Endothelial cell of umbilical vein (primary cell): ENCODE measurements around the gene MKLN1. TPM values are rescaled to one million over a fixed set of nuclear protein-coding genes. Genes with fewer than 3 reads are reported as not detected.

Source experiments
- BruUV-seq: library from RNA; stranded (reverse); fragments of 400-500 nt; replicated peaks from 2 replicates; lab custom pipeline; 2021; lab: Mats Ljungman, UMichigan
- CTCF ChIA-PET: fragments of 300-600, 350-600 bp; sonication (Branson Sonifier 250); formaldehyde crosslinking; loops from one replicate; lab custom pipeline; 2021; ENCODE audit warnings: antibody characterized with exemption, inconsistent platforms; lab: Charles Lee
- POLR2A ChIA-PET: fragments of 300-600, 350-600 bp; sonication (Branson Sonifier 250); formaldehyde crosslinking; loops from one replicate; lab custom pipeline; 2021; ENCODE audit warnings: antibody characterized with exemption, inconsistent platforms; lab: Charles Lee
- DNase-seq: peaks from one replicate; pipeline ENCODE4 v3.0.0-alpha.2; 2011; ENCODE audit warnings: low read depth, low spot score
- FAIRE-seq: peaks from 2 replicates; lab custom pipeline; 2011; peaks lifted over from hg19 to GRCh38; lab: Jason Lieb, UNC
- H2AFZ ChIP-seq: 2 replicates; pipeline ENCODE4 v1.6.0; 2012; ENCODE audit warnings: low read depth, low read length, control low read depth, inconsistent platforms
- H3K27ac ChIP-seq: 2 replicates; pipeline ENCODE4 v1.5.1; 2011; ENCODE audit warnings: low read depth, mild to moderate bottlenecking, control low read depth, low read length, moderate library complexity; ENCODE audit not compliant: insufficient read depth
- H3K27me3 ChIP-seq, 2 experiments: 2 replicates each; pipeline versions ENCODE4 v1.6.0 to v1.6.1; 2011; ENCODE audit warnings: low read length in 2 of 2, mixed read lengths in 1 of 2; ENCODE audit not compliant: control insufficient read depth in 2 of 2, insufficient read depth in 2 of 2
- H3K36me3 ChIP-seq, 2 experiments: 2 replicates in 1 of 2; 3 replicates in 1 of 2; pipeline ENCODE4 v1.5.1; 2011; ENCODE audit warnings: low read length in 2 of 2, mild to moderate bottlenecking in 1 of 2, moderate library complexity in 1 of 2; ENCODE audit not compliant: control insufficient read depth in 2 of 2, insufficient read depth in 2 of 2; ENCODE audit errors: extremely low read depth in 1 of 2
- H3K4me1 ChIP-seq: 3 replicates; pipeline ENCODE4 v1.5.1; 2011; ENCODE audit warnings: mild to moderate bottlenecking, low read length; ENCODE audit not compliant: control insufficient read depth, insufficient read depth; ENCODE audit errors: extremely low read depth
- H3K4me2 ChIP-seq: 2 replicates; pipeline ENCODE4 v1.6.1; 2011; ENCODE audit warnings: low read length, control low read depth, mixed read lengths; ENCODE audit not compliant: insufficient read depth
- H3K4me3 ChIP-seq, 3 experiments: fragments of 200-600 bp in 1 of 3; sonication (generic), shearing (Covaris generic) in 1 of 3; replicated peaks in 1 of 3; 2 replicates each; pipeline ENCODE4 v1.5.1; 2011 to 2016; ENCODE audit warnings: control low read depth in 3 of 3, low read length in 3 of 3, mild to moderate bottlenecking in 2 of 3, inconsistent platforms in 1 of 3, low read depth in 1 of 3, moderate library complexity in 1 of 3; ENCODE audit not compliant: insufficient read depth in 1 of 3
- H3K79me2 ChIP-seq: 2 replicates; pipeline ENCODE4 v1.6.0; 2012; ENCODE audit warnings: low read length, inconsistent platforms; ENCODE audit not compliant: control insufficient read depth, insufficient read depth
- H3K9ac ChIP-seq: replicated peaks from 2 replicates; pipeline ENCODE3; 2011; ENCODE audit warnings: low read length, control low read depth; ENCODE audit not compliant: insufficient read depth; ENCODE audit errors: extremely low read depth
- H3K9me1 ChIP-seq: replicated peaks from 3 replicates; pipeline ENCODE4 v1.6.0; 2011; ENCODE audit warnings: mild to moderate bottlenecking, low read length; ENCODE audit not compliant: control insufficient read depth, insufficient read depth; ENCODE audit errors: extremely low read depth
- H3K9me3 ChIP-seq: replicated peaks from 2 replicates; pipeline ENCODE4 v1.5.1; 2012; ENCODE audit warnings: low read length, inconsistent platforms; ENCODE audit not compliant: control insufficient read depth, insufficient read depth
- H4K20me1 ChIP-seq: replicated peaks from 2 replicates; pipeline ENCODE3; 2011; ENCODE audit warnings: mild to moderate bottlenecking, low read length; ENCODE audit not compliant: control insufficient read depth, insufficient read depth; ENCODE audit errors: extremely low read depth
- EZH2 ChIP-seq: IDR thresholded peaks from 2 replicates; pipeline ENCODE4 v1.6.1; 2012; ENCODE audit warnings: borderline replicate concordance, low read depth, mild to moderate bottlenecking, moderate library complexity, low read length, inconsistent platforms; ENCODE audit not compliant: severe bottlenecking
- FOS ChIP-seq: IDR thresholded peaks from 2 replicates; pipeline ENCODE4 v1.6.1; 2011; ENCODE audit warnings: mild to moderate bottlenecking, low read length, moderate library complexity, borderline replicate concordance; ENCODE audit not compliant: insufficient read depth
- GATA2 ChIP-seq: IDR thresholded peaks from 2 replicates; pipeline ENCODE4 v1.7.0; 2011; ENCODE audit warnings: low read depth, mild to moderate bottlenecking, moderate library complexity, mixed read lengths, low read length; ENCODE audit not compliant: insufficient read length, insufficient read depth
- JUN ChIP-seq: IDR thresholded peaks from 2 replicates; pipeline ENCODE4 v1.6.1; 2011; ENCODE audit warnings: borderline replicate concordance, low read depth; ENCODE audit not compliant: insufficient read length, insufficient read depth
- MYC ChIP-seq: IDR thresholded peaks from one replicate; pipeline ENCODE4 v1.6.1; 2011; ENCODE audit warnings: mild to moderate bottlenecking, low read depth, low read length
- POLR2A ChIP-seq: IDR thresholded peaks from 2 replicates; pipeline ENCODE4 v1.6.1; 2012; ENCODE audit warnings: low read depth, mild to moderate bottlenecking, control low read depth, low read length
- POLR2AphosphoS5 ChIP-seq: IDR thresholded peaks from 2 replicates; pipeline ENCODE4 v1.6.1; 2012; ENCODE audit warnings: low read depth, mild to moderate bottlenecking, control low read depth, low read length, moderate library complexity; ENCODE audit not compliant: insufficient read depth
- dilution Hi-C: fragments of 300-500 bp; cut with MboI; formaldehyde crosslinking; loops from one replicate; pipeline ENCODE4 v1.15.0; 2019; ENCODE audit warnings: low sequenced_read_pairs; ENCODE audit not compliant: extremely low pct_ligation_motif_present
- intact Hi-C: fragments of 100-400 bp; cut with micrococcal nuclease; formaldehyde crosslinking; loops from one replicate; pipeline ENCODE4 v1.10.0; 2022
- polyA plus RNA-seq, 4 experiments: library from polyadenylated mRNA; depleted of rRNA in 3 of 4; stranded (reverse) in 3 of 4; unstranded in 1 of 4; fragments of >200 nt; gene quantifications; 2 replicates each; pipeline versions ENCODE4 v1.2.1 to v1.2.3, GENCODE V29; 2011 to 2012; ENCODE audit warnings: missing spikeins in 1 of 4
- total RNA-seq: library from RNA; stranded (reverse); gene quantifications from 2 replicates; pipeline ENCODE4 v1.2.3, GENCODE V29; 2021
- TF ChIP-seq, protein P1 (sequence below), 2 donors: IDR thresholded peaks; 1 replicate in 1 of 2; 2 replicates in 1 of 2; pipeline ENCODE4 v1.5.1; 2011; ENCODE audit warnings: low read length in 2 of 2, mild to moderate bottlenecking in 2 of 2, moderate library complexity in 2 of 2, control low read depth in 1 of 2, inconsistent platforms in 1 of 2, low read depth in 1 of 2; ENCODE audit not compliant: insufficient read depth in 1 of 2; ENCODE audit errors: extremely low read depth in 1 of 2
- TF ChIP-seq, protein P2 (sequence below): IDR thresholded peaks from 2 replicates; pipeline ENCODE4 v1.6.1; 2011; ENCODE audit not compliant: insufficient read depth, insufficient read length

Gene MKLN1
- total and polyA plus RNA-seq, 2 donors (not counting 3 experiments of a cell fraction or from before 2014, with no cell fraction given), result 12.2 to 32.1 TPM

DNA sequence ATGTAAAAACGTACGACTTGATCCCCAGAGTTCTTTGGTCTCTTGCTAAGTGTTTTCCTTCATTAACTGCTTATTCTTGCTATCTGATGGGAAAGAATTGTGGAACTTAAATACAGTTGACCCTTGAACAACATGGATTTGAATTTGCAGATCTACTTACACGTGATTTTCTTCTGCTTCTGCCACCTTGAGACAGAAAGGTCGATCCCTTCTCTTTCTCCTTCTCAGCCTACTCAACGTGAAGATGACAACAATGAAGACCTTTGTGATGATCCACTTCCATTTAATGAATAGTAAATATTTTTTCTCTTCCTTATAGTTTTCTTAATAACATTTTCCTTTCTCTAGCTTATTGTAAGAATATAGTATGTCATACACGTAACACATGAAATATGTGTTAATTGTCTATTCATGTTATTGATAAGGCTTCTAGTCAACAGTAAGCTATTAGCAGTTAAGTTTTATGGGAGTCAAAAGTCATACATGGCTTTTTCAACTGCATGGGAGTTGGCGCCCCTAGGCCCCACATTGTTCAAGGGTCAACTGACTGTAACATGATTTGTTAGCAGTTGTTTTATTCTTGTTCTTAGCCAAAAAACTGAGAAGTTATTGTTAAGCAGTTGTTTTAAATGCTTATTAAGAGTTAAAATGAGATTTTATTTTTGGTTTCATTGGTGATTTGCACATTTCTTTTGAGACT lies 11.2 kb downstream of the MKLN1 start:
- BruUV-seq, result no TSS peak
- DNase-seq (no peak), FAIRE-seq (no peak)
- Histone ChIP-seq H3K27me3 (no peaks in the 10 kb centered on the region), H4K20me1 (peaks cover 5% of the 10 kb centered on the region), H3K27ac (no peak overlapping the region), H3K9ac (no peak overlapping the region), H3K9me1 (no peaks in the 10 kb centered on the region), H3K79me2 (peaks cover 86% of the 10 kb centered on the region), H3K4me3 (no peak overlapping the region), H3K9me3 (peaks cover 2% of the 10 kb centered on the region), H3K4me2 (no peak overlapping the region), H3K36me3 (no peaks in the 10 kb centered on the region), H2AFZ (no peak overlapping the region), H3K4me1 (no peaks in the 10 kb centered on the region)
- TF ChIP-seq FOS (no peak), GATA2 (no peak), EZH2 (no peak), POLR2A (no peak), POLR2AphosphoS5 (no peak), JUN (no peak), MYC (no peak)
- TF ChIP-seq, protein P1, sequence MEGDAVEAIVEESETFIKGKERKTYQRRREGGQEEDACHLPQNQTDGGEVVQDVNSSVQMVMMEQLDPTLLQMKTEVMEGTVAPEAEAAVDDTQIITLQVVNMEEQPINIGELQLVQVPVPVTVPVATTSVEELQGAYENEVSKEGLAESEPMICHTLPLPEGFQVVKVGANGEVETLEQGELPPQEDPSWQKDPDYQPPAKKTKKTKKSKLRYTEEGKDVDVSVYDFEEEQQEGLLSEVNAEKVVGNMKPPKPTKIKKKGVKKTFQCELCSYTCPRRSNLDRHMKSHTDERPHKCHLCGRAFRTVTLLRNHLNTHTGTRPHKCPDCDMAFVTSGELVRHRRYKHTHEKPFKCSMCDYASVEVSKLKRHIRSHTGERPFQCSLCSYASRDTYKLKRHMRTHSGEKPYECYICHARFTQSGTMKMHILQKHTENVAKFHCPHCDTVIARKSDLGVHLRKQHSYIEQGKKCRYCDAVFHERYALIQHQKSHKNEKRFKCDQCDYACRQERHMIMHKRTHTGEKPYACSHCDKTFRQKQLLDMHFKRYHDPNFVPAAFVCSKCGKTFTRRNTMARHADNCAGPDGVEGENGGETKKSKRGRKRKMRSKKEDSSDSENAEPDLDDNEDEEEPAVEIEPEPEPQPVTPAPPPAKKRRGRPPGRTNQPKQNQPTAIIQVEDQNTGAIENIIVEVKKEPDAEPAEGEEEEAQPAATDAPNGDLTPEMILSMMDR (IDR thresholded peaks at IDR 0.05; ENCODE audit: extremely low read depth in 1 of 2, insufficient read depth in 1 of 2, low read depth in 1 of 2, low read length in 2 of 2), result no peak
- TF ChIP-seq, protein P2, sequence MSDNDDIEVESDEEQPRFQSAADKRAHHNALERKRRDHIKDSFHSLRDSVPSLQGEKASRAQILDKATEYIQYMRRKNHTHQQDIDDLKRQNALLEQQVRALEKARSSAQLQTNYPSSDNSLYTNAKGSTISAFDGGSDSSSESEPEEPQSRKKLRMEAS, result no peak
- ChIA-PET POLR2A (no interaction called here), CTCF (no interaction called here)
- dilution Hi-C loops, result no loop called here
- intact Hi-C loops, result no loop called here
